Keratinocyte (primary cell): ENCODE data around the gene CPNE9. TPM values are rescaled to one million over a fixed set of nuclear protein-coding genes. Genes with fewer than 3 reads are reported as not detected.

Experiments used
- DNase-seq: peaks from one replicate; pipeline ENCODE4 v3.0.0-alpha.2; 2011; ENCODE audit warnings: low read depth, missing footprints, low spot score
- FAIRE-seq: peaks from 2 replicates; lab custom pipeline; 2011; peaks lifted over from hg19 to GRCh38; lab: Jason Lieb, UNC
- H2AFZ ChIP-seq: 2 replicates; pipeline ENCODE4 v1.6.0; 2012; ENCODE audit warnings: low read length, control low read depth, inconsistent platforms; ENCODE audit not compliant: control insufficient read depth
- H3K27ac ChIP-seq: 2 replicates; pipeline ENCODE4 v1.5.1; 2011; ENCODE audit warnings: low read length; ENCODE audit not compliant: control insufficient read depth, insufficient read depth
- H3K27me3 ChIP-seq: 3 replicates; pipeline ENCODE4 v1.6.0; 2011; ENCODE audit warnings: low read length; ENCODE audit not compliant: control insufficient read depth, insufficient read depth; ENCODE audit errors: extremely low read depth
- H3K36me3 ChIP-seq, 2 experiments: 2 replicates in 1 of 2; 3 replicates in 1 of 2; pipeline ENCODE4 v1.5.1; 2011; ENCODE audit warnings: low read length in 2 of 2, mild to moderate bottlenecking in 1 of 2; ENCODE audit not compliant: control insufficient read depth in 2 of 2, insufficient read depth in 2 of 2; ENCODE audit errors: extremely low read depth in 1 of 2
- H3K4me1 ChIP-seq: 3 replicates; pipeline ENCODE4 v1.5.1; 2011; ENCODE audit warnings: low read length; ENCODE audit not compliant: control insufficient read depth, insufficient read depth; ENCODE audit errors: extremely low read depth
- H3K4me2 ChIP-seq: 3 replicates; pipeline ENCODE4 v1.6.0; 2011; ENCODE audit warnings: low read depth, low read length; ENCODE audit not compliant: control insufficient read depth, insufficient read depth; ENCODE audit errors: extremely low read depth
- H3K4me3 ChIP-seq, 3 experiments: fragments of 200-600 bp in 1 of 3; sonication (generic) in 1 of 3; 2 replicates in 2 of 3; 3 replicates in 1 of 3; pipeline ENCODE4 v1.5.1; 2011 to 2016; ENCODE audit warnings: low read length in 3 of 3, mild to moderate bottlenecking in 3 of 3, control low read depth in 2 of 3, inconsistent platforms in 1 of 3, low read depth in 1 of 3, mixed read lengths in 1 of 3, mixed run types in 1 of 3, moderate library complexity in 1 of 3; ENCODE audit not compliant: control insufficient read depth in 2 of 3, insufficient read depth in 2 of 3; ENCODE audit errors: extremely low read depth in 1 of 3
- H3K79me2 ChIP-seq: 2 replicates; pipeline ENCODE4 v1.6.0; 2012; ENCODE audit warnings: low read length; ENCODE audit not compliant: control insufficient read depth, insufficient read depth
- H3K9ac ChIP-seq: 3 replicates; pipeline ENCODE4 v1.6.0; 2011; ENCODE audit warnings: low read length; ENCODE audit not compliant: control insufficient read depth, insufficient read depth; ENCODE audit errors: extremely low read depth
- H3K9me1 ChIP-seq: 3 replicates; pipeline ENCODE4 v1.6.0; 2011; ENCODE audit warnings: low read length; ENCODE audit not compliant: control insufficient read depth, insufficient read depth; ENCODE audit errors: extremely low read depth
- H3K9me3 ChIP-seq: 2 replicates; pipeline ENCODE4 v1.5.1; 2012; ENCODE audit warnings: low read depth, low read length; ENCODE audit not compliant: control insufficient read depth
- H4K20me1 ChIP-seq: 3 replicates; pipeline ENCODE4 v1.6.0; 2011; ENCODE audit warnings: low read length; ENCODE audit not compliant: control insufficient read depth, insufficient read depth; ENCODE audit errors: extremely low read depth
- CTCF ChIP-seq, 3 experiments: IDR thresholded peaks in 1 of 3; conservative IDR thresholded peaks in 1 of 3; optimal IDR thresholded peaks in 1 of 3; 2 replicates in 2 of 3; 3 replicates in 1 of 3; pipeline versions ENCODE3 to v1.5.1; 2011; ENCODE audit warnings: low read length in 3 of 3, mild to moderate bottlenecking in 3 of 3, moderate library complexity in 2 of 3, control low read depth in 1 of 3, inconsistent platforms in 1 of 3; ENCODE audit not compliant: insufficient read depth in 2 of 3; ENCODE audit errors: extremely low read depth in 1 of 3
- EZH2 ChIP-seq: IDR thresholded peaks from one replicate; pipeline ENCODE4 v1.6.1; 2012; ENCODE audit warnings: inconsistent platforms, mild to moderate bottlenecking, low read length, moderate library complexity
- dilution Hi-C: fragments of 300-500 bp; cut with MboI; formaldehyde crosslinking; loops from one replicate; pipeline ENCODE4 v1.7.0; 2020; ENCODE audit warnings: low sequenced_read_pairs; ENCODE audit not compliant: extremely low pct_ligation_motif_present
- polyA plus RNA-seq, 5 experiments: library from polyadenylated mRNA; depleted of rRNA in 3 of 5; stranded (reverse) in 3 of 5; stranded (forward) in 1 of 5; unstranded in 1 of 5; fragments of >200 nt; gene quantifications; 1 replicate in 1 of 5; 2 replicates in 3 of 5; 3 replicates in 1 of 5; pipeline versions ENCODE4 v1.2.1 to v1.2.3, GENCODE V29; 2011 to 2012; ENCODE audit warnings: missing spikeins in 2 of 5, low read depth in 1 of 5, low replicate concordance in 1 of 5

The CPNE9 gene
- polyA plus RNA-seq, 1 donor (not counting 4 experiments of a cell fraction or from before 2014, with no cell fraction given): not detected

GRCh38 chr3:9721015-9721699, 17.5 kb downstream of the CPNE9 start:
- H3K4me1 ChIP-seq: peaks cover under 1% of the 10 kb centered on the region
- no peak for TF ChIP-seq CTCF (optimal IDR thresholded peaks at IDR 0.05 in 1 of 3, IDR thresholded peaks at IDR 0.05 in 1 of 3, conservative IDR thresholded peaks at IDR 0.05 in 1 of 3; ENCODE audit: extremely low read depth in 1 of 3, insufficient read depth in 2 of 3, low read length in 3 of 3)
- no peak for TF ChIP-seq EZH2

DNA sequence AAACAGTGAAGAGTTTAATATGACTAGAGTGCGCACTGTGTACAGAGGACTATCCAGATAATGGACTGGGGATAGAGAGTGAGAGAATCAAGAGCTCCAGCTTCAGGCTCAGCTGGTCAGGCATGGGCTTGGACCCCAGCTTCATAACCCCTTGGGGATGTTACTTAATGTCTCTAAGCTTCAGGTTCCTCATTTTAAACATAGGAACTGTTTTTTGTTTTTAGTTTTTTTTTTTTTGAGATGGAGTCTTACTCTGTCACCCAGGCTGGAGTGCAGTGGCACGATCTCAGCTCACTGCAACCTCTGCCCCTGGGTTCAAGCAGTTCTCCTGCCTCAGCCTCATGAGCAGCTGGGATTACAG, 18.0 kb downstream of the CPNE9 start:
- no peaks in the 10 kb centered on the region for H3K36me3 ChIP-seq
- H3K27ac ChIP-seq: no peak overlapping the region
- H3K9ac ChIP-seq: no peak overlapping the region
- H4K20me1 ChIP-seq: no peaks in the 10 kb centered on the region
- no peak overlapping the region for H2AFZ ChIP-seq
- no peaks in the 10 kb centered on the region for H3K9me1 ChIP-seq
- DNase-seq (no peak), FAIRE-seq (no peak)
- H3K4me1 ChIP-seq: no peaks in the 10 kb centered on the region
- no peak overlapping the region for H3K4me3 ChIP-seq
- H3K9me3 ChIP-seq: no peaks in the 10 kb centered on the region
- dilution Hi-C loops: no loop called here
- no peaks in the 10 kb centered on the region for H3K27me3 ChIP-seq
- no peaks in the 10 kb centered on the region for H3K79me2 ChIP-seq
- no peak overlapping the region for H3K4me2 ChIP-seq
- no peak for TF ChIP-seq EZH2

More at GRCh38 chr3:9721015-9721699, 17.5 kb downstream of the CPNE9 start:
- H3K9me3 ChIP-seq: no peaks in the 10 kb centered on the region
- no peak overlapping the region for H3K9ac ChIP-seq
- H4K20me1 ChIP-seq: no peaks in the 10 kb centered on the region
- H3K79me2 ChIP-seq: no peaks in the 10 kb centered on the region
- dilution Hi-C loops: no loop called here
- no peaks in the 10 kb centered on the region for H3K9me1 ChIP-seq
- H2AFZ ChIP-seq: no peak overlapping the region
- no peaks in the 10 kb centered on the region for H3K27me3 ChIP-seq
- H3K4me2 ChIP-seq: no peak overlapping the region
- FAIRE-seq (no peak), DNase-seq (no peak)
- no peak overlapping the region for H3K4me3 ChIP-seq
- no peaks in the 10 kb centered on the region for H3K36me3 ChIP-seq
- H3K27ac ChIP-seq: no peak overlapping the region
